Measurements from ENCODE around the gene SLFN11.

DNA sequence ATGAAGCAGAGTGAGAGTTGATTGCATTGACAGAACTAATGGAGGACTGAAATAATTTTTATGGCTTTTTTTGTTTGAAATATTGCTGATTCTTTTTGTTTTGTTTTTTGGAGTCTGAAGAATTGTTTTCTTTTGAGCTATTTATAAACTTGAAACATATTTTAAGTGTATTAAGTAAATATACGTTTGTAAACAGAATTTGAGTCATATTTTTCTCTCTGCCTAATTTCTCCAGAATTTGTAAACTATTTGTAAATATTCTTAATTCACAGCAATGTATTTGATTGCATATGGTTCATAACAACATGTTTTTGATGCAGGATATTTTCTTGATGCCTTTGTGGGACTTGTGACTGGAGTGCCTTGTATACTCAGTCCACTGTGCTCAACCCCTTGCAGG is 50.7 kb downstream of the SLFN11 start:
- no peak for TF ChIP-seq EP300 (IDR thresholded peaks at IDR 0.05; ENCODE audit: borderline replicate concordance in 1 of 2, low read depth in 2 of 2, low read length in 2 of 2)
- TF ChIP-seq, protein P1, sequence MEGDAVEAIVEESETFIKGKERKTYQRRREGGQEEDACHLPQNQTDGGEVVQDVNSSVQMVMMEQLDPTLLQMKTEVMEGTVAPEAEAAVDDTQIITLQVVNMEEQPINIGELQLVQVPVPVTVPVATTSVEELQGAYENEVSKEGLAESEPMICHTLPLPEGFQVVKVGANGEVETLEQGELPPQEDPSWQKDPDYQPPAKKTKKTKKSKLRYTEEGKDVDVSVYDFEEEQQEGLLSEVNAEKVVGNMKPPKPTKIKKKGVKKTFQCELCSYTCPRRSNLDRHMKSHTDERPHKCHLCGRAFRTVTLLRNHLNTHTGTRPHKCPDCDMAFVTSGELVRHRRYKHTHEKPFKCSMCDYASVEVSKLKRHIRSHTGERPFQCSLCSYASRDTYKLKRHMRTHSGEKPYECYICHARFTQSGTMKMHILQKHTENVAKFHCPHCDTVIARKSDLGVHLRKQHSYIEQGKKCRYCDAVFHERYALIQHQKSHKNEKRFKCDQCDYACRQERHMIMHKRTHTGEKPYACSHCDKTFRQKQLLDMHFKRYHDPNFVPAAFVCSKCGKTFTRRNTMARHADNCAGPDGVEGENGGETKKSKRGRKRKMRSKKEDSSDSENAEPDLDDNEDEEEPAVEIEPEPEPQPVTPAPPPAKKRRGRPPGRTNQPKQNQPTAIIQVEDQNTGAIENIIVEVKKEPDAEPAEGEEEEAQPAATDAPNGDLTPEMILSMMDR (IDR thresholded peaks at IDR 0.05; ENCODE audit: control extremely low read depth in 1 of 3, insufficient read depth in 1 of 3, low read depth in 1 of 3, low read length in 3 of 3): no peak
- no peak for TF ChIP-seq POLR2AphosphoS5 (IDR thresholded peaks at IDR 0.05; ENCODE audit: low read depth, low read length)
- no peak for TF ChIP-seq BACH1 (IDR thresholded peaks at IDR 0.05; ENCODE audit: low read length)
- TF ChIP-seq TCF12 (IDR thresholded peaks at IDR 0.05; ENCODE audit: low read depth, low read length): no peak
- no peak for TF ChIP-seq FOSL1 (IDR thresholded peaks at IDR 0.05; ENCODE audit: insufficient read depth, low read depth, low read length)
- TF ChIP-seq POLR2A (IDR thresholded peaks at IDR 0.05; ENCODE audit: control extremely low read depth in 1 of 2, low read depth in 2 of 2, low read length in 2 of 2): no peak
- no peak for TF ChIP-seq KDM5A (IDR thresholded peaks at IDR 0.05; ENCODE audit: low read length)
- TF ChIP-seq, protein P2, sequence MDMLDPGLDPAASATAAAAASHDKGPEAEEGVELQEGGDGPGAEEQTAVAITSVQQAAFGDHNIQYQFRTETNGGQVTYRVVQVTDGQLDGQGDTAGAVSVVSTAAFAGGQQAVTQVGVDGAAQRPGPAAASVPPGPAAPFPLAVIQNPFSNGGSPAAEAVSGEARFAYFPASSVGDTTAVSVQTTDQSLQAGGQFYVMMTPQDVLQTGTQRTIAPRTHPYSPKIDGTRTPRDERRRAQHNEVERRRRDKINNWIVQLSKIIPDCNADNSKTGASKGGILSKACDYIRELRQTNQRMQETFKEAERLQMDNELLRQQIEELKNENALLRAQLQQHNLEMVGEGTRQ (IDR thresholded peaks at IDR 0.05; ENCODE audit: low read length): no peak
- TF ChIP-seq CHD2 (IDR thresholded peaks at IDR 0.05; ENCODE audit: low read length): no peak
- TF ChIP-seq, protein P3, sequence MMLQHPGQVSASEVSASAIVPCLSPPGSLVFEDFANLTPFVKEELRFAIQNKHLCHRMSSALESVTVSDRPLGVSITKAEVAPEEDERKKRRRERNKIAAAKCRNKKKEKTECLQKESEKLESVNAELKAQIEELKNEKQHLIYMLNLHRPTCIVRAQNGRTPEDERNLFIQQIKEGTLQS (IDR thresholded peaks at IDR 0.05; ENCODE audit: insufficient read depth, low read depth, low read length): no peak
- no peak for TF ChIP-seq RFX5 (IDR thresholded peaks at IDR 0.05; ENCODE audit: borderline replicate concordance, low read depth, low read length)
- no peak for TF ChIP-seq YY1 (IDR thresholded peaks at IDR 0.05; ENCODE audit: low read depth, low read length)
- no peak for TF ChIP-seq MAFK (IDR thresholded peaks at IDR 0.05; ENCODE audit: low read depth, low read length)

Data from H1 (cell line).